Mesangial cell (primary cell): Measurements from ENCODE around the gene RPL38. TPM values are rescaled to one million over a fixed set of nuclear protein-coding genes. Genes with fewer than 3 reads are reported as not detected.

Experiments used
- total RNA-seq: library from RNA; depleted of rRNA; stranded (reverse); fragments of >200 nt; gene quantifications from 2 replicates; pipeline ENCODE4 v1.2.3, GENCODE V29; 2015

Gene RPL38
- total RNA-seq: 456 and 999 TPM in 2 replicates

GRCh38 chr17:74203439-74204240 lies at the start of gene RPL38:
Gene RPL38 (plus strand): TSS chr17:74203678. CDS start chr17:74203956, 278 bp downstream.

GRCh38 chr17:74212913-74213791 lies 9.7 kb downstream of the RPL38 start, which contains the start of gene TTYH2:
Gene TTYH2 (plus strand): TSS chr17:74213571. CDS start chr17:74213588, 17 bp downstream.

Other genes starting within 250 kb of the RPL38 start
- gene TTYH2, start 9.9 kb downstream of the RPL38 start, total RNA-seq: 1.8 and 4.1 TPM in 2 replicates
- not detected in 2 replicates for gene DNAI2, start 70.6 kb downstream of the RPL38 start, total RNA-seq
- not detected in 2 replicates for gene KIF19, start 122.5 kb downstream of the RPL38 start, total RNA-seq
- not detected in 2 replicates for gene BTBD17, start 158.2 kb downstream of the RPL38 start, total RNA-seq
- not detected in 2 replicates for gene GPR142, start 163.8 kb downstream of the RPL38 start, total RNA-seq
- gene GPRC5C, start 228.4 kb downstream of the RPL38 start, total RNA-seq: 40.1 and 174 TPM in 2 replicates